Endodermal cell (in vitro differentiated cells): ENCODE measurements around the gene FREM3. TPM values are rescaled to one million over a fixed set of nuclear protein-coding genes. Genes with fewer than 3 reads are reported as not detected.

Source experiments
- DNase-seq: peaks from one replicate; pipeline ENCODE4 v3.0.0-alpha.2; 2017
- H3K27ac ChIP-seq: 2 replicates; pipeline ENCODE4 v1.5.1; 2013; ENCODE audit warnings: mild to moderate bottlenecking, low read depth, low read length, moderate library complexity
- H3K27me3 ChIP-seq: 2 replicates; pipeline ENCODE4 v1.6.1; 2013; ENCODE audit warnings: mild to moderate bottlenecking, low read length, moderate library complexity; ENCODE audit not compliant: insufficient read depth, control insufficient read depth, poor library complexity, severe bottlenecking
- H3K36me3 ChIP-seq: 2 replicates; pipeline ENCODE4 v1.7.0; 2013; ENCODE audit warnings: mild to moderate bottlenecking, low read length, moderate library complexity; ENCODE audit not compliant: control insufficient read depth, insufficient read depth
- H3K4me1 ChIP-seq: one replicate; pipeline ENCODE4 v1.7.0; 2013; ENCODE audit warnings: low read length; ENCODE audit not compliant: control insufficient read depth, insufficient read depth
- H3K4me3 ChIP-seq: 2 replicates; pipeline ENCODE4 v1.5.1; 2013; ENCODE audit warnings: mild to moderate bottlenecking, low read length, moderate library complexity
- H3K9ac ChIP-seq: 2 replicates; pipeline ENCODE4 v1.6.1; 2013; ENCODE audit warnings: mild to moderate bottlenecking, low read length, moderate library complexity; ENCODE audit not compliant: poor library complexity, severe bottlenecking; ENCODE audit errors: extremely low read depth
- H3K9me3 ChIP-seq: 2 replicates; pipeline ENCODE4 v1.6.1; 2013; ENCODE audit warnings: mild to moderate bottlenecking, low read length, moderate library complexity; ENCODE audit not compliant: control insufficient read depth
- H3K27ac Mint-ChIP-seq: 2 replicates; pipeline ENCODE4 v1.8.0; 2020; ENCODE audit warnings: mixed read lengths
- H3K27me3 Mint-ChIP-seq: 2 replicates; pipeline ENCODE4 v1.8.0; 2021; ENCODE audit warnings: mild to moderate bottlenecking, mixed read lengths; ENCODE audit not compliant: insufficient read depth
- H3K36me3 Mint-ChIP-seq: 2 replicates; pipeline ENCODE4 v1.8.0; 2020; ENCODE audit warnings: low read depth, mixed read lengths
- H3K4me1 Mint-ChIP-seq: 2 replicates; pipeline ENCODE4 v1.8.0; 2020; ENCODE audit warnings: mixed read lengths
- H3K4me3 Mint-ChIP-seq: 2 replicates; pipeline ENCODE4 v1.8.0; 2020; ENCODE audit warnings: mild to moderate bottlenecking, moderate library complexity, mixed read lengths
- H3K9me3 Mint-ChIP-seq: 2 replicates; pipeline ENCODE4 v1.8.0; 2020; ENCODE audit warnings: mild to moderate bottlenecking, mixed read lengths
- CTCF ChIP-seq: fragments of 200-600 bp; sonication (generic); conservative IDR thresholded peaks from 2 replicates; pipeline ENCODE4 v1.5.0; 2021; ENCODE audit warnings: antibody characterized with exemption, mild to moderate bottlenecking
- WGBS, 2 experiments: methylation state at CpG; one replicate each; pipeline versions ENCODE4 v1.1.5 to v1.1.7; 2013; ENCODE audit warnings: missing lambda C conversion rate in 2 of 2, mixed read lengths in 1 of 2; ENCODE audit not compliant: insufficient coverage in 1 of 2, insufficient read length in 1 of 2; 5-methylcytosine and 5-hydroxymethylcytosine counted together
- total RNA-seq, 2 donors: library from RNA; stranded (reverse); fragmentation: NEBNext Ultra II Directional in 1 of 2; extraction: Animal tissue kit (Norgen Biotek cat#: 25700) in 1 of 2; gene quantifications; 2 replicates in 1 of 2; 3 replicates in 1 of 2; pipeline ENCODE4 v1.2.1, GENCODE V29; 2021

Gene FREM3
- total RNA-seq, 2 donors from 2014 or later = 0.13 to 0.20 TPM

GRCh38 chr4:143713955-143714625 is 13.6 kb upstream of the FREM3 start:
- H3K27ac ChIP-seq = no peak overlapping the region
- H3K27me3 Mint-ChIP-seq = no peaks in the 10 kb centered on the region
- 92% methylated on average over 2 of the region's 2 CpGs; no CpG with 5 or more reads in 1 of the 2 experiments for WGBS, 2 experiments
- no peaks in the 10 kb centered on the region for H3K27me3 ChIP-seq
- no peaks in the 10 kb centered on the region for H3K4me1 ChIP-seq
- peak overlapping the region; percentile 5 for H3K27ac Mint-ChIP-seq
- no peak overlapping the region for H3K4me3 ChIP-seq
- H3K4me1 Mint-ChIP-seq = peaks cover 15% of the 10 kb centered on the region
- H3K9me3 Mint-ChIP-seq = peaks cover 3% of the 10 kb centered on the region
- H3K4me3 Mint-ChIP-seq = no peak overlapping the region
- H3K36me3 Mint-ChIP-seq = no peaks in the 10 kb centered on the region
- H3K9me3 ChIP-seq = no peaks in the 10 kb centered on the region
- TF ChIP-seq CTCF = no peak
- H3K36me3 ChIP-seq = no peaks in the 10 kb centered on the region
- peak; percentile 49 for DNase-seq
- no peak overlapping the region for H3K9ac ChIP-seq

GRCh38 chr4:143713553-143713952 is 13.1 kb upstream of the FREM3 start:
- DNase-seq = no peak
- H3K27ac ChIP-seq = no peak overlapping the region

DNA sequence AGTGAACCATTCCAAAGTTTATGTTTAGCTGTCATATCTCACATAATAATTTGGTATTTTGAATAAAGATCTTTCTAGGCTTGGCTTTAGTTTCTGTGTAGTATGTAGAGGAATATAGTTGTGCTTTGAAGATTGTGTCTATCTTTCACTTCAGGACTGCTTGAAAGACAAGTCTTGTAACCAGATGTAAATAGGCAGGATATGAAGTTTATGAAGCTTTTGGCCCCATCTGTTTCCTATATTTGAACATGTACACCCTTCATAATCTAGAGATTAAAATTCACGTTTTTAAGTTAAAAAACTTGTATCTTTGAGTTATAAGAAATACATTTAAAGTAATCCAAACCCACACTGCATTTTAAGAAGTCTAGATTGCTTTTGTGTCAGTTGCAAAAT is 11.7 kb upstream of the FREM3 start:
- DNase-seq = no peak
- Mint-ChIP-seq H3K4me1 (peaks cover 15% of the 10 kb centered on the region), H3K4me3 (no peak overlapping the region), H3K9me3 (peaks cover 3% of the 10 kb centered on the region), H3K36me3 (no peaks in the 10 kb centered on the region), H3K27me3 (peaks cover 8% of the 10 kb centered on the region), H3K27ac (no peak overlapping the region)
- no peak for TF ChIP-seq CTCF
- Histone ChIP-seq H3K27me3 (no peaks in the 10 kb centered on the region), H3K9ac (no peak overlapping the region), H3K27ac (no peak overlapping the region), H3K4me3 (no peak overlapping the region), H3K9me3 (no peaks in the 10 kb centered on the region), H3K4me1 (no peaks in the 10 kb centered on the region), H3K36me3 (no peaks in the 10 kb centered on the region)
- WGBS, 2 experiments = no CpG with 5 or more reads among the region's 1 CpG

More at GRCh38 chr4:143713553-143713952, 13.1 kb upstream of the FREM3 start:
- H3K27me3 ChIP-seq = no peaks in the 10 kb centered on the region
- H3K9ac ChIP-seq = no peak overlapping the region
- TF ChIP-seq CTCF = no peak
- no peaks in the 10 kb centered on the region for H3K9me3 ChIP-seq
- H3K4me3 ChIP-seq = no peak overlapping the region
- no peaks in the 10 kb centered on the region for H3K4me1 ChIP-seq
- no peaks in the 10 kb centered on the region for H3K36me3 Mint-ChIP-seq
- H3K4me3 Mint-ChIP-seq = no peak overlapping the region
- 86 to 100% methylated on average over 2 to 5 of the region's 5 CpGs for WGBS, 2 experiments
- peaks cover 15% of the 10 kb centered on the region for H3K4me1 Mint-ChIP-seq
- H3K9me3 Mint-ChIP-seq = peaks cover 3% of the 10 kb centered on the region
- no peaks in the 10 kb centered on the region for H3K27me3 Mint-ChIP-seq
- H3K27ac Mint-ChIP-seq = peak overlapping the region; percentile 5
- no peaks in the 10 kb centered on the region for H3K36me3 ChIP-seq
